Endodermal cell (in vitro differentiated cells): ENCODE data around the gene FGD6. TPM values are rescaled to one million over a fixed set of nuclear protein-coding genes. Genes with fewer than 3 reads are reported as not detected.

ENCODE experiments used
- DNase-seq: peaks from one replicate; pipeline ENCODE4 v3.0.0-alpha.2; 2017
- H3K27ac ChIP-seq: 2 replicates; pipeline ENCODE4 v1.5.1; 2013; ENCODE audit warnings: mild to moderate bottlenecking, low read depth, low read length, moderate library complexity
- H3K27me3 ChIP-seq: 2 replicates; pipeline ENCODE4 v1.6.1; 2013; ENCODE audit warnings: mild to moderate bottlenecking, low read length, moderate library complexity; ENCODE audit not compliant: insufficient read depth, control insufficient read depth, poor library complexity, severe bottlenecking
- H3K36me3 ChIP-seq: 2 replicates; pipeline ENCODE4 v1.7.0; 2013; ENCODE audit warnings: mild to moderate bottlenecking, low read length, moderate library complexity; ENCODE audit not compliant: control insufficient read depth, insufficient read depth
- H3K4me1 ChIP-seq: one replicate; pipeline ENCODE4 v1.7.0; 2013; ENCODE audit warnings: low read length; ENCODE audit not compliant: control insufficient read depth, insufficient read depth
- H3K4me3 ChIP-seq: 2 replicates; pipeline ENCODE4 v1.5.1; 2013; ENCODE audit warnings: mild to moderate bottlenecking, low read length, moderate library complexity
- H3K9ac ChIP-seq: 2 replicates; pipeline ENCODE4 v1.6.1; 2013; ENCODE audit warnings: mild to moderate bottlenecking, low read length, moderate library complexity; ENCODE audit not compliant: poor library complexity, severe bottlenecking; ENCODE audit errors: extremely low read depth
- H3K9me3 ChIP-seq: 2 replicates; pipeline ENCODE4 v1.6.1; 2013; ENCODE audit warnings: mild to moderate bottlenecking, low read length, moderate library complexity; ENCODE audit not compliant: control insufficient read depth
- H3K27ac Mint-ChIP-seq: 2 replicates; pipeline ENCODE4 v1.8.0; 2020; ENCODE audit warnings: mixed read lengths
- H3K27me3 Mint-ChIP-seq: 2 replicates; pipeline ENCODE4 v1.8.0; 2021; ENCODE audit warnings: mild to moderate bottlenecking, mixed read lengths; ENCODE audit not compliant: insufficient read depth
- H3K36me3 Mint-ChIP-seq: 2 replicates; pipeline ENCODE4 v1.8.0; 2020; ENCODE audit warnings: low read depth, mixed read lengths
- H3K4me1 Mint-ChIP-seq: 2 replicates; pipeline ENCODE4 v1.8.0; 2020; ENCODE audit warnings: mixed read lengths
- H3K4me3 Mint-ChIP-seq: 2 replicates; pipeline ENCODE4 v1.8.0; 2020; ENCODE audit warnings: mild to moderate bottlenecking, moderate library complexity, mixed read lengths
- H3K9me3 Mint-ChIP-seq: 2 replicates; pipeline ENCODE4 v1.8.0; 2020; ENCODE audit warnings: mild to moderate bottlenecking, mixed read lengths
- WGBS, 2 experiments: methylation state at CpG; one replicate each; pipeline versions ENCODE4 v1.1.5 to v1.1.7; 2013; ENCODE audit warnings: missing lambda C conversion rate in 2 of 2, mixed read lengths in 1 of 2; ENCODE audit not compliant: insufficient coverage in 1 of 2, insufficient read length in 1 of 2; 5-methylcytosine and 5-hydroxymethylcytosine counted together
- total RNA-seq, 2 donors: library from RNA; stranded (reverse); fragmentation: NEBNext Ultra II Directional in 1 of 2; extraction: Animal tissue kit (Norgen Biotek cat#: 25700) in 1 of 2; gene quantifications; 2 replicates in 1 of 2; 3 replicates in 1 of 2; pipeline ENCODE4 v1.2.1, GENCODE V29; 2021
- TF ChIP-seq, protein P1 (sequence below): fragments of 200-600 bp; sonication (generic); conservative IDR thresholded peaks from 2 replicates; pipeline ENCODE4 v1.5.0; 2021; ENCODE audit warnings: antibody characterized with exemption, mild to moderate bottlenecking

FGD6 gene
- total RNA-seq, 2 donors from 2014 or later = 95.3 to 124 TPM

- TF ChIP-seq, protein P1, sequence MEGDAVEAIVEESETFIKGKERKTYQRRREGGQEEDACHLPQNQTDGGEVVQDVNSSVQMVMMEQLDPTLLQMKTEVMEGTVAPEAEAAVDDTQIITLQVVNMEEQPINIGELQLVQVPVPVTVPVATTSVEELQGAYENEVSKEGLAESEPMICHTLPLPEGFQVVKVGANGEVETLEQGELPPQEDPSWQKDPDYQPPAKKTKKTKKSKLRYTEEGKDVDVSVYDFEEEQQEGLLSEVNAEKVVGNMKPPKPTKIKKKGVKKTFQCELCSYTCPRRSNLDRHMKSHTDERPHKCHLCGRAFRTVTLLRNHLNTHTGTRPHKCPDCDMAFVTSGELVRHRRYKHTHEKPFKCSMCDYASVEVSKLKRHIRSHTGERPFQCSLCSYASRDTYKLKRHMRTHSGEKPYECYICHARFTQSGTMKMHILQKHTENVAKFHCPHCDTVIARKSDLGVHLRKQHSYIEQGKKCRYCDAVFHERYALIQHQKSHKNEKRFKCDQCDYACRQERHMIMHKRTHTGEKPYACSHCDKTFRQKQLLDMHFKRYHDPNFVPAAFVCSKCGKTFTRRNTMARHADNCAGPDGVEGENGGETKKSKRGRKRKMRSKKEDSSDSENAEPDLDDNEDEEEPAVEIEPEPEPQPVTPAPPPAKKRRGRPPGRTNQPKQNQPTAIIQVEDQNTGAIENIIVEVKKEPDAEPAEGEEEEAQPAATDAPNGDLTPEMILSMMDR = no peak
- no peak overlapping the region for H3K27ac ChIP-seq
- no peaks in the 10 kb centered on the region for H3K27me3 ChIP-seq
- no peaks in the 10 kb centered on the region for H3K9me3 ChIP-seq
- Mint-ChIP-seq H3K9me3 (no peaks in the 10 kb centered on the region), H3K36me3 (peaks cover 31% of the 10 kb centered on the region), H3K27me3 (no peaks in the 10 kb centered on the region), H3K27ac (no peak overlapping the region), H3K4me3 (no peak overlapping the region), H3K4me1 (no peaks in the 10 kb centered on the region)
- no peaks in the 10 kb centered on the region for H3K4me1 ChIP-seq
- WGBS, 2 experiments = 88% methylated on average over 1 of the region's 1 CpG; no CpG with 5 or more reads in 1 of the 2 experiments
- H3K9ac ChIP-seq = no peak overlapping the region
- no peak for DNase-seq
- peaks cover 86% of the 10 kb centered on the region for H3K36me3 ChIP-seq
- no peak overlapping the region for H3K4me3 ChIP-seq
Observed at GRCh38 chr12:95034750-95035149, 182.5 kb downstream of the FGD6 start.

Other genes starting within 250 kb of the FGD6 start
- 100 to 1,000 TPM; 113 to 131 TPM for gene NDUFA12, start 213.8 kb downstream of the FGD6 start, total RNA-seq
- gene NR2C1, start 143.8 kb downstream of the FGD6 start, total RNA-seq = 10 to 100 TPM; 66.9 to 82.0 TPM
- 100 to 1,000 TPM; 146 to 201 TPM for gene VEZT, start 340 bp upstream of the FGD6 start, total RNA-seq